Esophagus squamous epithelium (tissue), 5 donors: ENCODE measurements around the gene BASP1. TPM values are rescaled to one million over a fixed set of nuclear protein-coding genes. Genes with fewer than 3 reads are reported as not detected.

ENCODE experiments used
- DNase-seq: peaks from one replicate; lab custom pipeline; 2025; lab: John Stamatoyannopoulos, UW
- H3K27ac ChIP-seq, 4 donors: fragments of 200-600 bp; sonication (generic); one replicate each; pipeline ENCODE4 v1.5.1; 2016 to 2019; ENCODE audit warnings: mild to moderate bottlenecking in 1 of 4
- H3K27me3 ChIP-seq, 4 donors: fragments of 200-600 bp; sonication (generic); 1 replicate in 3 of 4; 2 replicates in 1 of 4; pipeline versions ENCODE4 v1.5.1 to v1.6.0; 2017 to 2021; ENCODE audit warnings: antibody characterized with exemption in 1 of 4
- H3K36me3 ChIP-seq, 3 donors: fragments of 200-600 bp; sonication (generic); one replicate each; pipeline ENCODE4 v1.5.1; 2016 to 2019
- H3K4me1 ChIP-seq, 3 donors: fragments of 200-600 bp; sonication (generic); one replicate each; pipeline ENCODE4 v1.5.1; 2017 to 2019
- H3K4me3 ChIP-seq, 4 donors: fragments of 200-600 bp; sonication (generic); 1 replicate in 3 of 4; 2 replicates in 1 of 4; pipeline ENCODE4 v1.5.1; 2016 to 2019; ENCODE audit warnings: mild to moderate bottlenecking in 2 of 4, moderate library complexity in 1 of 4
- H3K9me3 ChIP-seq, 3 donors: fragments of 200-600 bp; sonication (generic); one replicate each; pipeline ENCODE4 v1.5.1; 2016 to 2019
- CTCF ChIP-seq, 6 experiments: fragments of 450-650 bp in 4 of 6; fragments of 200-600 bp in 2 of 6; sonication (generic) in 2 of 6; IDR thresholded peaks; one replicate each; pipeline ENCODE4 v1.5.1; 2016 to 2019; ENCODE audit warnings: antibody characterized with exemption in 6 of 6, mild to moderate bottlenecking in 4 of 6, moderate library complexity in 4 of 6
- POLR2A ChIP-seq, 4 donors: fragments of 450-650 bp; IDR thresholded peaks; one replicate each; pipeline ENCODE4 v1.6.1; 2017; ENCODE audit warnings: antibody characterized with exemption in 4 of 4, mild to moderate bottlenecking in 4 of 4, moderate library complexity in 3 of 4
- WGBS, 2 donors: methylation state at CpG; one replicate each; pipeline ENCODE4 v1.1.5; 2018; 5-methylcytosine and 5-hydroxymethylcytosine counted together
- intact Hi-C: fragments of 100-400 bp; cut with DNase I; formaldehyde crosslinking; loops from one replicate; pipeline ENCODE4 v1.15.0; 2022
- total RNA-seq, 4 donors: library from RNA; depleted of rRNA; stranded (reverse); fragments of >200 nt; gene quantifications; one replicate each; pipeline ENCODE4 v1.1.0, GENCODE V29; 2016
- donor health status: DM: yes; HTN: yes; CAD: no.

The BASP1 gene
- total RNA-seq, 4 donors from 2014 or later = 5.2 to 16.7 (median 13.6) TPM

- peaks cover 0 to 7% (median 0%) of the 10 kb centered on the region in 3 donors for H3K36me3 ChIP-seq
- H3K4me3 ChIP-seq = no peak overlapping the region
- no peak overlapping the region for H3K27ac ChIP-seq
- DNase-seq = no peak
- H3K9me3 ChIP-seq = peaks cover 0 to 7% (median 0%) of the 10 kb centered on the region in 3 donors
- TF ChIP-seq CTCF (IDR thresholded peaks at IDR 0.05) (no peak), POLR2A (IDR thresholded peaks at IDR 0.05) (no peak)
- no peaks in the 10 kb centered on the region for H3K27me3 ChIP-seq
- 75 to 87% methylated on average over 5 to 6 of the region's 7 CpGs for WGBS, 2 donors
- intact Hi-C loops = no loop called here
- no peaks in the 10 kb centered on the region for H3K4me1 ChIP-seq
Observed at GRCh38 chr5:17278931-17279330, 61.5 kb downstream of the BASP1 start.

GRCh38 chr5:17279487-17279886 is 62.1 kb downstream of the BASP1 start:
- no peak overlapping the region for H3K4me3 ChIP-seq
- H3K36me3 ChIP-seq = peaks cover 0 to 7% (median 0%) of the 10 kb centered on the region in 3 donors
- H3K27ac ChIP-seq = no peak overlapping the region
- 85 to 94% methylated on average over 2 of the region's 2 CpGs for WGBS, 2 donors
- H3K4me1 ChIP-seq = no peaks in the 10 kb centered on the region
- DNase-seq = no peak
- intact Hi-C loops = no loop called here
- no peaks in the 10 kb centered on the region for H3K27me3 ChIP-seq
- TF ChIP-seq CTCF (IDR thresholded peaks at IDR 0.05) = no peak
- no peak for TF ChIP-seq POLR2A (IDR thresholded peaks at IDR 0.05)
- H3K9me3 ChIP-seq = peaks cover 0 to 7% (median 0%) of the 10 kb centered on the region in 3 donors

- TF ChIP-seq POLR2A (IDR thresholded peaks at IDR 0.05) (no peak), CTCF (IDR thresholded peaks at IDR 0.05) (no peak)
- Histone ChIP-seq H3K4me3 (no peak overlapping the region), H3K4me1 (no peaks in the 10 kb centered on the region), H3K36me3 (no peaks in the 10 kb centered on the region), H3K9me3 (no peaks in the 10 kb centered on the region), H3K27me3 (no peaks in the 10 kb centered on the region), H3K27ac (no peak overlapping the region)
- intact Hi-C loops = no loop called here
- WGBS, 2 donors = 34 to 57% methylated on average over 6 of the region's 6 CpGs
- DNase-seq = peak; percentile 3
Observed at GRCh38 chr5:17282283-17283120, 65.1 kb downstream of the BASP1 start.

- 77% methylated on average over 2 of the region's 2 CpGs for WGBS, 2 donors
- intact Hi-C loops = no loop called here
- Histone ChIP-seq H3K36me3 (no peaks in the 10 kb centered on the region), H3K27ac (no peak overlapping the region), H3K27me3 (no peaks in the 10 kb centered on the region), H3K4me3 (no peak overlapping the region), H3K9me3 (no peaks in the 10 kb centered on the region), H3K4me1 (no peaks in the 10 kb centered on the region)
- no peak for TF ChIP-seq CTCF (IDR thresholded peaks at IDR 0.05)
- no peak for TF ChIP-seq POLR2A (IDR thresholded peaks at IDR 0.05)
- no peak for DNase-seq
Observed at GRCh38 chr5:17283121-17283415, 65.6 kb downstream of the BASP1 start.

- no peak for TF ChIP-seq CTCF (IDR thresholded peaks at IDR 0.05)
- TF ChIP-seq POLR2A (IDR thresholded peaks at IDR 0.05) = no peak
- Histone ChIP-seq H3K27ac (no peak overlapping the region), H3K4me1 (no peaks in the 10 kb centered on the region), H3K27me3 (no peaks in the 10 kb centered on the region), H3K4me3 (no peak overlapping the region), H3K36me3 (no peaks in the 10 kb centered on the region), H3K9me3 (no peaks in the 10 kb centered on the region)
- intact Hi-C loops = no loop called here
- DNase-seq = no peak
- 78 to 80% methylated on average over 4 of the region's 4 CpGs for WGBS, 2 donors
Observed at GRCh38 chr5:17287501-17288155, 70.2 kb downstream of the BASP1 start.
